ENCODE data around the gene NUDT17.

DNA sequence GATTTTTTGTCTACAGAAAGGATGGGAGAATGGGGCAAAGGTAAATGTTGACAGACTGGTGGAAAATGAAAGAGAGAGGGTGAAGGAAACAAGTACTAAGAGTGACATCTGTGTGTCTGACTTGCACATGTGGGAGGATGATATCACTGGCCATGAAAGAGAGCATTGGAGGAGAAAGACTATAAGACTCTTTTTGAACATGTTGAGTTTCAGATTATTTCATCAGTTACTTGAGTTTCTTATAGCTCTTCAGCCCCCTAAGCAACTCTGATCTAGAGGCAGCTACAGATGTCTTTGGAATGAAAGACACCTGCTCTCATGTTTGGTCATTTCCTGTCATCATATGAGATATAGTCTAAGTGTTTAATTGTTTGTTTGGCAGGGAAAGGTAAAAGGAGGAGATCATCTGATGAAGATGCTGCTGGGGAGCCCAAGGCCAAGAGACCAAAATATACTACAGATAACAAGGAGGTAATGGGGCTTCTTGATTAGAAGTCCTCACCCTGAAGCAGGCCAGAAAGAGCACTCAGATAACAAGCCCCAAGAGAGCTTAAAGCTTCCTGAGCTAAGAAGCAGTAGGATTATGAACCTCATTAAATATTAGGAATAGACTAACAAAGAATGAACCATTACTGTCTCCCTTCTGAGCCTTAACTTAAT lies 16.9 kb upstream of the NUDT17 start:
- TF ChIP-seq CTCF (IDR thresholded peaks at IDR 0.05) (no peak), POLR2A (IDR thresholded peaks at IDR 0.05) (no peak)

Data from heart left ventricle (tissue), 13 donors.